ENCODE data around the gene LRRC10B. TPM values are rescaled to one million over a fixed set of nuclear protein-coding genes. Genes with fewer than 3 reads are reported as not detected.

The LRRC10B gene
- total RNA-seq, 4 donors from 2014 or later: 0.45 to 1.4 (median 1.1) TPM

- Histone ChIP-seq H3K27ac (no peak overlapping the region), H3K4me1 (peaks cover 0 to 12% (median 0%) of the 10 kb centered on the region in 3 donors), H3K27me3 (peaks cover 79% of the 10 kb centered on the region), H3K36me3 (no peaks in the 10 kb centered on the region), H3K9me3 (no peaks in the 10 kb centered on the region), H3K4me3 (no peak overlapping the region)
- WGBS, 2 donors (ENCODE audit: low coverage in 1 of 2): 85 to 100% methylated on average over 2 of the region's 6 CpGs
- no peak for ATAC-seq
- TF ChIP-seq POLR2AphosphoS5 (IDR thresholded peaks at IDR 0.05) (no peak), POLR2A (IDR thresholded peaks at IDR 0.05) (no peak), CTCF (IDR thresholded peaks at IDR 0.05) (no peak), EP300 (IDR thresholded peaks at IDR 0.05) (no peak)
These were observed 35.9 kb downstream of the LRRC10B start for GRCh38 chr11:61544466-61544865.

DNA sequence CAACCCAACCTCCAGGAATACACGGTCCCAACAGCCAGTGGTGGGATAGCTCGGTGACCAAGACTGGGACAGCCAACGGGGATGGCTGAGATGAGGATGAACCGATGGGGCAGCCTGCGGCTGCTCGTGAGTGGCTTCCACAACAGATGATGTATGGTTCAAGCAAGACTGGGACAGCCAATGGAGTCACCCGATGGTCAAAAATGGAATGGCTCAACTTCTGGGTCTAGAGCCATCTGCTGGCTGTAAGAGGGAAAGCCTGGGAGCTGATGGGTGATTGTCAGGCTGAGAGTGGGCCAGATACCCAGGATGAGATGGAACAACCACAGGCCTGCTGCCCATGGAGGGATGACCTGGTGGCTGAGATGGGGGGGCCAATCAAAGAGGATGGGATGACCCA is 36.8 kb downstream of the LRRC10B start:
- H3K27me3 ChIP-seq: peaks cover 79% of the 10 kb centered on the region
- ATAC-seq: no peak
- WGBS, 2 donors (ENCODE audit: low coverage in 1 of 2): 97 to 100% methylated on average over 1 to 6 of the region's 7 CpGs

GRCh38 chr11:61545921-61546320 is 37.4 kb downstream of the LRRC10B start:
- TF ChIP-seq POLR2AphosphoS5 (IDR thresholded peaks at IDR 0.05) (no peak), POLR2A (IDR thresholded peaks at IDR 0.05) (no peak), CTCF (IDR thresholded peaks at IDR 0.05) (no peak), EP300 (IDR thresholded peaks at IDR 0.05) (no peak)
- Histone ChIP-seq H3K9me3 (no peaks in the 10 kb centered on the region), H3K4me3 (no peak overlapping the region), H3K27ac (no peak overlapping the region), H3K36me3 (no peaks in the 10 kb centered on the region), H3K4me1 (peaks cover 0 to 12% (median 0%) of the 10 kb centered on the region in 3 donors), H3K27me3 (peaks cover 79% of the 10 kb centered on the region)
- ATAC-seq: no peak
- WGBS, 2 donors (ENCODE audit: low coverage in 1 of 2): 100% methylated on average over 5 of the region's 32 CpGs; no CpG with 5 or more reads in 1 of the 2 donors

More for the DNA sequence above, 36.8 kb downstream of the LRRC10B start:
- Histone ChIP-seq H3K9me3 (no peaks in the 10 kb centered on the region), H3K4me1 (peaks cover 0 to 12% (median 0%) of the 10 kb centered on the region in 3 donors), H3K27ac (no peak overlapping the region), H3K4me3 (no peak overlapping the region), H3K36me3 (no peaks in the 10 kb centered on the region)
- TF ChIP-seq POLR2A (IDR thresholded peaks at IDR 0.05) (no peak), CTCF (IDR thresholded peaks at IDR 0.05) (no peak), POLR2AphosphoS5 (IDR thresholded peaks at IDR 0.05) (no peak), EP300 (IDR thresholded peaks at IDR 0.05) (no peak)

DNA sequence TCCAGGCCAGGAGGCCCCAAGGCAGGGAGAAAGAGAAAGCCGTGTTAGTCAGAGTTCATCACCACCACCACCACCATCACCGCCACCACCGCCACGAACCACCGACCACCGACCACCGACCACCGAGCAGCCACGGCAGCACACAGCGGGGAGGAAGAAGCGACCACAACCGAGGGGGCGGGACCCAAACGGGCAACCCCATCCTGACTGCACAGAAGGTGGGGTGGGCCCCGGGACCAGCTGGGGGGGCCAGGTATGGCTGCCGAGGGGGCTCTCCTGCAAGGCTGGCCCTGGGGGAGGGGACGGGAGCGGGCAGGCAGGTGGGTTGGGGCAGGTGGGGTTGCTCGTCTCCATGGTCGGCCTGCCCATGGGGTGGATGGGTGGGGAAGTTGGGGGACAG is 38.1 kb downstream of the LRRC10B start:
- Histone ChIP-seq H3K9me3 (no peaks in the 10 kb centered on the region), H3K4me1 (peaks cover 0 to 8% (median 0%) of the 10 kb centered on the region in 3 donors), H3K27ac (no peak overlapping the region), H3K27me3 (peaks cover 79% of the 10 kb centered on the region), H3K36me3 (no peaks in the 10 kb centered on the region), H3K4me3 (no peak overlapping the region)
- 0 to 37% methylated on average over 1 to 2 of the region's 20 CpGs for WGBS, 2 donors (ENCODE audit: low coverage in 1 of 2)
- TF ChIP-seq POLR2AphosphoS5 (IDR thresholded peaks at IDR 0.05) (no peak), EP300 (IDR thresholded peaks at IDR 0.05) (no peak), CTCF (IDR thresholded peaks at IDR 0.05) (no peak), POLR2A (IDR thresholded peaks at IDR 0.05) (no peak)
- ATAC-seq: no peak

DNA sequence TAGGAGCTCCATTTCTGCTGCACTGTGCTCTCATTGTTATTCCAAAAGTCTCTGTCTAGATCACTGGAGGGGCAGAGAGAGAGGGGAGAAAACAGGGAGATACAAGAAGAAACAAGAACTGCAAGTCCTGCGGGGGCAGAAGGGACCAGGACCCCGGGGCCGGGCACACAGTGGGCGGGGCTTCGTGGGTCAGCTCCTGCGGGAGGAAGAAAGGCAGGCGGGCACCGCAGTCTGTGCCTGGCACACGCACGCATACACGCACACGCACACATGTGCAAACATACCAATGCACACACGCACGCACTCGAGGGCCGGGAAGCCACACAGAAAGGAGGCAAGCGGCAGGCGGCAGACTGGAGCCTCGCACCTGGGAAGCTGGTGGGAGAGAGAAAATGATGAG is 38.7 kb downstream of the LRRC10B start:
- WGBS, 2 donors (ENCODE audit: low coverage in 1 of 2): 35 to 40% methylated on average over 1 to 3 of the region's 19 CpGs
- H3K4me1 ChIP-seq: peaks cover 0 to 8% (median 0%) of the 10 kb centered on the region in 3 donors
- TF ChIP-seq POLR2A (IDR thresholded peaks at IDR 0.05): no peak
- no peaks in the 10 kb centered on the region for H3K36me3 ChIP-seq
- no peak overlapping the region for H3K27ac ChIP-seq
- H3K4me3 ChIP-seq: no peak overlapping the region
- H3K27me3 ChIP-seq: peaks cover 81% of the 10 kb centered on the region
- no peak for ATAC-seq
- H3K9me3 ChIP-seq: no peaks in the 10 kb centered on the region

All from gastroesophageal sphincter (tissue), 4 donors.